NCI-H128 (cell line): ENCODE measurements around the gene ACSM3.
"Not testable (repeated sequence)": the region's sequence is repeated elsewhere in the genome, so short reads cannot be mapped to it uniquely, and the experiment has no call there.

ENCODE experiments used
- DNase-seq: peaks from one replicate; lab custom pipeline; 2025; ENCODE audit not compliant: unreplicated experiment; lab: John Stamatoyannopoulos, UW

Gene ACSM3

GRCh38 chr16:20763461-20764232 is at the start of gene ACSM3:
Gene ACSM3 (plus strand): TSS chr16:20764014. CDS start chr16:20770035, 6,021 bp downstream.
- no peak for DNase-seq

- DNase-seq: not testable (repeated sequence)
Measured at GRCh38 chr16:20717718-20718117, 46.1 kb upstream of the ACSM3 start.

GRCh38 chr16:20720251-20720650 is 43.6 kb upstream of the ACSM3 start:
- no peak for DNase-seq

- no peak for DNase-seq
Measured at GRCh38 chr16:20726661-20727060, 37.2 kb upstream of the ACSM3 start.

- DNase-seq: no peak
Measured at GRCh38 chr16:20727181-20727580, 36.6 kb upstream of the ACSM3 start.

- no peak for DNase-seq
Measured at GRCh38 chr16:20729141-20729540, 34.7 kb upstream of the ACSM3 start.

GRCh38 chr16:20734056-20734455 is 29.8 kb upstream of the ACSM3 start:
- no peak for DNase-seq

- DNase-seq: no peak
Measured at GRCh38 chr16:20734782-20735181, 29.0 kb upstream of the ACSM3 start.

GRCh38 chr16:20735490-20735889 is 28.3 kb upstream of the ACSM3 start:
- DNase-seq: no peak

- no peak for DNase-seq
Measured at GRCh38 chr16:20740007-20740883, 23.6 kb upstream of the ACSM3 start.

- DNase-seq: peak; percentile 4
Measured at GRCh38 chr16:20740901-20741521, 22.8 kb upstream of the ACSM3 start.

GRCh38 chr16:20741554-20742285 is 22.1 kb upstream of the ACSM3 start, which contains the start of gene THUMPD1:
Gene THUMPD1 (minus strand): TSS chr16:20741818. CDS start chr16:20741739, 79 bp downstream.
- DNase-seq: peak; percentile 42

- DNase-seq: no peak
Measured at GRCh38 chr16:20743591-20743990, 20.2 kb upstream of the ACSM3 start.

GRCh38 chr16:20744922-20745440 is 18.8 kb upstream of the ACSM3 start:
- no peak for DNase-seq

- DNase-seq: no peak
Measured at GRCh38 chr16:20746461-20746860, 17.4 kb upstream of the ACSM3 start.

- no peak for DNase-seq
Measured at GRCh38 chr16:20747030-20747816, 16.6 kb upstream of the ACSM3 start.

- DNase-seq: no peak
Measured at GRCh38 chr16:20749474-20749873, 14.3 kb upstream of the ACSM3 start.

- DNase-seq: no peak
Measured at GRCh38 chr16:20750558-20750957, 13.3 kb upstream of the ACSM3 start.

- no peak for DNase-seq
Measured at GRCh38 chr16:20753727-20754126, 10.1 kb upstream of the ACSM3 start.

- DNase-seq: no peak
Measured at GRCh38 chr16:20755238-20755637, 8.6 kb upstream of the ACSM3 start.
